ENCODE data around the gene SCNM1. TPM values are rescaled to one million over a fixed set of nuclear protein-coding genes. Genes with fewer than 3 reads are reported as not detected.
"Not testable (repeated sequence)": the region's sequence is repeated elsewhere in the genome, so short reads cannot be mapped to it uniquely, and the experiment has no call there.

Gene SCNM1
- total RNA-seq, 4 donors from 2014 or later, result 20.5 to 42.6 (median 31.2) TPM

GRCh38 chr1:151176514-151177045 lies 10.6 kb downstream of the SCNM1 start:
- no peak overlapping the region for H3K27ac ChIP-seq
- peaks cover 0 to 100% (median 27%) of the 10 kb centered on the region in 3 donors for H3K36me3 ChIP-seq
- no peak for DNase-seq (ENCODE audit: low spot score in 2 of 2)
- no peak for TF ChIP-seq CTCF (IDR thresholded peaks at IDR 0.05)
- TF ChIP-seq EP300 (IDR thresholded peaks at IDR 0.05), result no peak
- H3K9me3 ChIP-seq, result no peaks in the 10 kb centered on the region
- H3K27me3 ChIP-seq, result no peaks in the 10 kb centered on the region
- peaks cover 0 to 5% (median 0%) of the 10 kb centered on the region in 4 donors for H3K4me1 ChIP-seq
- 91 to 94% methylated on average over 17 of the region's 17 CpGs for WGBS, 2 donors
- H3K4me3 ChIP-seq, result no peak overlapping the region

- no peak for TF ChIP-seq EP300 (IDR thresholded peaks at IDR 0.05)
- no peak for TF ChIP-seq POLR2A (IDR thresholded peaks at IDR 0.05)
- no peak for TF ChIP-seq CTCF (IDR thresholded peaks at IDR 0.05)
- WGBS, 2 donors, result 92 to 95% methylated on average over 10 of the region's 10 CpGs
- no peak for DNase-seq (ENCODE audit: low spot score in 2 of 2)
- Histone ChIP-seq H3K27me3 (no peaks in the 10 kb centered on the region), H3K36me3 (peaks cover 3 to 68% (median 34%) of the 10 kb centered on the region in 3 donors), H3K9me3 (no peaks in the 10 kb centered on the region), H3K27ac (no peak overlapping the region), H3K4me1 (peaks cover 2 to 27% (median 14%) of the 10 kb centered on the region in 4 donors), H3K4me3 (no peak overlapping the region)
Observed at GRCh38 chr1:151184211-151184610, 18.3 kb downstream of the SCNM1 start.

- no peak overlapping the region for H3K27ac ChIP-seq
- peaks cover 3 to 38% (median 18%) of the 10 kb centered on the region in 3 donors for H3K36me3 ChIP-seq
- H3K4me1 ChIP-seq, result peaks cover 4 to 36% (median 22%) of the 10 kb centered on the region in 4 donors
- H3K9me3 ChIP-seq, result no peaks in the 10 kb centered on the region
- no peak overlapping the region for H3K4me3 ChIP-seq
- WGBS, 2 donors, result 73% methylated on average over 1 of the region's 1 CpG
- no peak for DNase-seq (ENCODE audit: low spot score in 2 of 2)
- no peak for TF ChIP-seq POLR2A (IDR thresholded peaks at IDR 0.05)
- no peak for TF ChIP-seq EP300 (IDR thresholded peaks at IDR 0.05)
- no peak for TF ChIP-seq CTCF (IDR thresholded peaks at IDR 0.05)
- H3K27me3 ChIP-seq, result no peaks in the 10 kb centered on the region
Observed at GRCh38 chr1:151187205-151187604, 21.3 kb downstream of the SCNM1 start.

GRCh38 chr1:151188667-151189066 lies 22.7 kb downstream of the SCNM1 start:
- H3K27ac ChIP-seq, result peak overlapping the region in 1 of 4 donors; percentile 91
- peaks cover 0 to 23% (median 12%) of the 10 kb centered on the region in 3 donors for H3K36me3 ChIP-seq
- WGBS, 2 donors, result 66 to 79% methylated on average over 8 of the region's 8 CpGs
- not testable (repeated sequence) for DNase-seq (ENCODE audit: low spot score in 2 of 2); H3K9me3 ChIP-seq; H3K27me3 ChIP-seq
- H3K4me1 ChIP-seq, result peaks cover 4 to 36% (median 22%) of the 10 kb centered on the region in 4 donors
- H3K4me3 ChIP-seq, result peak overlapping the region; percentile 73 to 96 (median 90)

GRCh38 chr1:151189637-151190445 lies 23.9 kb downstream of the SCNM1 start, which contains the start of gene VPS72:
VPS72 (minus strand) TSS chr1:151190197; CDS start chr1:151190121, 76 bp downstream.
- Histone ChIP-seq H3K9me3 (no peaks in the 10 kb centered on the region), H3K27me3 (no peaks in the 10 kb centered on the region), H3K36me3 (peaks cover 0 to 11% (median 7%) of the 10 kb centered on the region in 3 donors), H3K4me3 (peak within 1 kb of the TSS; percentile 73 to 96 (median 90)), H3K4me1 (peaks cover 4 to 36% (median 22%) of the 10 kb centered on the region in 4 donors), H3K27ac (peak within 1 kb of the TSS; percentile 75 to 93 (median 90))
- TF ChIP-seq POLR2A (IDR thresholded peaks at IDR 0.05) (peak in 1 of 2 donors; percentile 55), EP300 (IDR thresholded peaks at IDR 0.05) (peak in 1 of 2 donors; percentile 88), CTCF (IDR thresholded peaks at IDR 0.05) (peak in 2 of 5 experiments; percentile 58 to 71)
- DNase-seq (ENCODE audit: low spot score in 2 of 2), result peak; percentile 70 to 78
- WGBS, 2 donors, result 1% methylated on average over 41 to 42 of the region's 42 CpGs
